ENCODE data around the gene MACROD2. TPM values are rescaled to one million over a fixed set of nuclear protein-coding genes. Genes with fewer than 3 reads are reported as not detected.

Gene MACROD2
- polyA plus RNA-seq, 1 donor (not counting 4 experiments of a cell fraction or from before 2014, with no cell fraction given), result 0.71 TPM

DNA sequence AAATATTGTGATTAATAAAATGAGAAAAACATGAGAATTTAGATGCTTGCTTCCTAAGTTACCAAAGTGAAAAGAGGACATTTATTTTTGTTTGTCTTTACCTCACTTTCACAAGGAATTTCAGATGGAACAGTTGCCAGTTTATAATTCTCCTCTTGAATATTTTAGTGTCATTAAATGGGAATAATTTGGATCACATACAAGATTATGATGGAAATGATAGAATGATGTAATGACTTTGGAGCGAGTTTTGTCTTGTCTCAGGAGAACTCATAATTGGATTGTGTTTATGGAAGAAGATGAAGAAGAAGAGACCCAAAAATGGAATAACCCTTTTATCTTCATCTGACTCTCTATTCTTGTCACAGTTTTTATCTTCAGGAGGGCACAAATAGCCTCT lies 515.0 kb downstream of the MACROD2 start:
- no peak overlapping the region for H3K9ac ChIP-seq (ENCODE audit: control insufficient read depth, extremely low read depth, insufficient read depth, low read length)
- no peaks in the 10 kb centered on the region for H3K4me1 ChIP-seq (ENCODE audit: control insufficient read depth, extremely low read depth, insufficient read depth, low read length)
- H3K79me2 ChIP-seq (ENCODE audit: control insufficient read depth, insufficient read depth, low read length), result no peaks in the 10 kb centered on the region
- dilution Hi-C loops (cut with MboI; ENCODE audit: extremely low pct_ligation_motif_present, low sequenced_read_pairs), result no loop called here
- no peak overlapping the region for H3K4me2 ChIP-seq (ENCODE audit: control insufficient read depth, extremely low read depth, insufficient read depth, low read depth, low read length)
- H3K9me3 ChIP-seq (ENCODE audit: control insufficient read depth, low read depth, low read length), result no peaks in the 10 kb centered on the region
- DNase-seq (ENCODE audit: low read depth, low spot score), result no peak
- H3K27ac ChIP-seq (ENCODE audit: control insufficient read depth, insufficient read depth, low read length), result no peak overlapping the region
- no peak overlapping the region for H3K4me3 ChIP-seq (ENCODE audit: control insufficient read depth in 2 of 3, extremely low read depth in 1 of 3, insufficient read depth in 2 of 3, low read depth in 1 of 3, low read length in 3 of 3)
- no peak for FAIRE-seq
- no peaks in the 10 kb centered on the region for H3K27me3 ChIP-seq (ENCODE audit: control insufficient read depth, extremely low read depth, insufficient read depth, low read length)
- H3K36me3 ChIP-seq (ENCODE audit: control insufficient read depth in 2 of 2, extremely low read depth in 1 of 2, insufficient read depth in 2 of 2, low read length in 2 of 2), result no peaks in the 10 kb centered on the region
- no peaks in the 10 kb centered on the region for H3K9me1 ChIP-seq (ENCODE audit: control insufficient read depth, extremely low read depth, insufficient read depth, low read length)
- H2AFZ ChIP-seq (ENCODE audit: control insufficient read depth, low read length), result no peak overlapping the region
- no peaks in the 10 kb centered on the region for H4K20me1 ChIP-seq (ENCODE audit: control insufficient read depth, extremely low read depth, insufficient read depth, low read length)
- TF ChIP-seq EZH2 (IDR thresholded peaks at IDR 0.05; ENCODE audit: low read length) (no peak), CTCF (optimal IDR thresholded peaks at IDR 0.05 in 1 of 3, IDR thresholded peaks at IDR 0.05 in 1 of 3, conservative IDR thresholded peaks at IDR 0.05 in 1 of 3; ENCODE audit: extremely low read depth in 1 of 3, insufficient read depth in 2 of 3, low read length in 3 of 3) (no peak)

DNA sequence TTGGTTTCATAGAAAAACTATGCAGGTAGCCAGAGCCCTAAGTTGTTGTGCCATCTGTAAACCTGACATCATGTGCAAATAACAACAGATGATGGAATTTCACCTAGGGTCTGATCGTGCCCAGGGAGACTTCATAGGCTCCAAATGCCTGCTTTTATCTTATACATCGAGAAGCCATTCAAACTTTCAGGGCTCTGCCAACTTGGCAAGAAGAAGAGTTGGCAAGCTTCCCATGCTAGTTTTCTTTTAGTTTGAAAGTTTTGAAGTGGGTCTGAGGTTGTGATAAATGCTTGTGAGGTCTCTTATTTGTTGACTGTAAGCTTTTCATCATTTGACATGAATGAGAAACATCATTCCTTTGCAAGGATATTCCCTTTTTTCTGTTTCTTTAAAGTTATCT lies 517.5 kb downstream of the MACROD2 start:
- TF ChIP-seq EZH2 (IDR thresholded peaks at IDR 0.05; ENCODE audit: low read length) (no peak), CTCF (optimal IDR thresholded peaks at IDR 0.05 in 1 of 3, IDR thresholded peaks at IDR 0.05 in 1 of 3, conservative IDR thresholded peaks at IDR 0.05 in 1 of 3; ENCODE audit: extremely low read depth in 1 of 3, insufficient read depth in 2 of 3, low read length in 3 of 3) (no peak)
- FAIRE-seq (no peak), DNase-seq (ENCODE audit: low read depth, low spot score) (no peak)
- H3K36me3 ChIP-seq (ENCODE audit: control insufficient read depth in 2 of 2, extremely low read depth in 1 of 2, insufficient read depth in 2 of 2, low read length in 2 of 2), result no peaks in the 10 kb centered on the region
- H2AFZ ChIP-seq (ENCODE audit: control insufficient read depth, low read length), result no peak overlapping the region
- no peaks in the 10 kb centered on the region for H3K27me3 ChIP-seq (ENCODE audit: control insufficient read depth, extremely low read depth, insufficient read depth, low read length)
- no peak overlapping the region for H3K9ac ChIP-seq (ENCODE audit: control insufficient read depth, extremely low read depth, insufficient read depth, low read length)
- no peaks in the 10 kb centered on the region for H3K9me1 ChIP-seq (ENCODE audit: control insufficient read depth, extremely low read depth, insufficient read depth, low read length)
- no peaks in the 10 kb centered on the region for H3K9me3 ChIP-seq (ENCODE audit: control insufficient read depth, low read depth, low read length)
- H3K4me2 ChIP-seq (ENCODE audit: control insufficient read depth, extremely low read depth, insufficient read depth, low read depth, low read length), result no peak overlapping the region
- no peaks in the 10 kb centered on the region for H4K20me1 ChIP-seq (ENCODE audit: control insufficient read depth, extremely low read depth, insufficient read depth, low read length)
- no peaks in the 10 kb centered on the region for H3K4me1 ChIP-seq (ENCODE audit: control insufficient read depth, extremely low read depth, insufficient read depth, low read length)
- no peaks in the 10 kb centered on the region for H3K79me2 ChIP-seq (ENCODE audit: control insufficient read depth, insufficient read depth, low read length)
- dilution Hi-C loops (cut with MboI; ENCODE audit: extremely low pct_ligation_motif_present, low sequenced_read_pairs), result no loop called here
- H3K4me3 ChIP-seq (ENCODE audit: control insufficient read depth in 2 of 3, extremely low read depth in 1 of 3, insufficient read depth in 2 of 3, low read depth in 1 of 3, low read length in 3 of 3), result no peak overlapping the region
- H3K27ac ChIP-seq (ENCODE audit: control insufficient read depth, insufficient read depth, low read length), result no peak overlapping the region
